COLO668 (cell line): Measurements from ENCODE around the gene TTLL1.

Experiments
- DNase-seq: peaks from one replicate; lab custom pipeline; 2025; ENCODE audit not compliant: unreplicated experiment; lab: John Stamatoyannopoulos, UW

TTLL1 gene

GRCh38 chr22:43014869-43015676 is 74.1 kb downstream of the TTLL1 start, which contains the start of gene PACSIN2:
PACSIN2 (minus strand) TSS chr22:43015149; CDS start chr22:42912080, 103,069 bp downstream.
- DNase-seq: peak; percentile 99

- peak; percentile 54 for DNase-seq
Measured at GRCh38 chr22:43014316-43014868, 74.8 kb downstream of the TTLL1 start.

GRCh38 chr22:43013355-43014315 is 75.6 kb downstream of the TTLL1 start:
- peak; percentile 26 for DNase-seq

- no peak for DNase-seq
Measured at GRCh38 chr22:43012390-43012789, 76.8 kb downstream of the TTLL1 start.

- DNase-seq: no peak
Measured at GRCh38 chr22:43011079-43011478, 78.1 kb downstream of the TTLL1 start.

- no peak for DNase-seq
Measured at GRCh38 chr22:43009444-43009843, 79.7 kb downstream of the TTLL1 start.

- DNase-seq: no peak
Measured at GRCh38 chr22:43008921-43009320, 80.3 kb downstream of the TTLL1 start.

GRCh38 chr22:43008509-43008908 is 80.7 kb downstream of the TTLL1 start:
- DNase-seq: no peak

GRCh38 chr22:43007519-43008102 is 81.6 kb downstream of the TTLL1 start:
- peak; percentile 40 for DNase-seq

- no peak for DNase-seq
Measured at GRCh38 chr22:43006753-43007152, 82.4 kb downstream of the TTLL1 start.

- no peak for DNase-seq
Measured at GRCh38 chr22:43006016-43006505, 83.1 kb downstream of the TTLL1 start.

- no peak for DNase-seq
Measured at GRCh38 chr22:43005106-43005505, 84.1 kb downstream of the TTLL1 start.

GRCh38 chr22:43004362-43005035 is 84.7 kb downstream of the TTLL1 start:
- DNase-seq: no peak

- no peak for DNase-seq
Measured at GRCh38 chr22:43002202-43002586, 87.0 kb downstream of the TTLL1 start.

GRCh38 chr22:43001271-43002201 is 87.7 kb downstream of the TTLL1 start:
- no peak for DNase-seq

GRCh38 chr22:43000441-43001175 is 88.6 kb downstream of the TTLL1 start:
- DNase-seq: no peak

- no peak for DNase-seq
Measured at GRCh38 chr22:42997582-42998090, 91.6 kb downstream of the TTLL1 start.

GRCh38 chr22:42996646-42997365 is 92.4 kb downstream of the TTLL1 start:
- DNase-seq: no peak
